ENCODE measurements around the gene CNKSR3. TPM values are rescaled to one million over a fixed set of nuclear protein-coding genes. Genes with fewer than 3 reads are reported as not detected.
A peak's percentile ranks its signal among the peaks of the same experiment; 100 is the strongest.

Gene CNKSR3
- total RNA-seq, 1 donor from 2014 or later: 8.8 TPM

- Mint-ChIP-seq H3K36me3 (no peaks in the 10 kb centered on the region), H3K9me3 (no peaks in the 10 kb centered on the region), H3K27ac (no peak overlapping the region), H3K4me1 (peaks cover 2% of the 10 kb centered on the region), H3K4me3 (no peak overlapping the region), H3K27me3 (ENCODE audit: insufficient read depth, low read depth) (no peaks in the 10 kb centered on the region)
- DNase-seq (ENCODE audit: low spot score): no peak
- H3K4me3 ChIP-seq: no peak overlapping the region
- TF ChIP-seq CTCF (IDR thresholded peaks at IDR 0.05) (no peak), EZH2phosphoT487 (IDR thresholded peaks at IDR 0.05) (no peak), EZH2 (IDR thresholded peaks at IDR 0.05) (no peak)
- no peaks in the 10 kb centered on the region for H4K20me1 ChIP-seq (ENCODE audit: low read depth)
- H3K9me3 ChIP-seq (ENCODE audit: low read depth): no peaks in the 10 kb centered on the region
- H3F3A ChIP-seq (ENCODE audit: low read depth): no peaks in the 10 kb centered on the region
- no peak overlapping the region for H3K4me2 ChIP-seq
- no peak overlapping the region for H2AFZ ChIP-seq (replicated peaks)
- H3K4me1 ChIP-seq: no peaks in the 10 kb centered on the region
- H3K27ac ChIP-seq: no peak overlapping the region
- no peak overlapping the region for H3K9ac ChIP-seq
- no peaks in the 10 kb centered on the region for H3K36me3 ChIP-seq
- H3K27me3 ChIP-seq: no peaks in the 10 kb centered on the region
- no peaks in the 10 kb centered on the region for H3K79me2 ChIP-seq (ENCODE audit: low read depth)
These were observed 128.9 kb downstream of the CNKSR3 start for GRCh38 chr6:154381548-154381947.

GRCh38 chr6:154380741-154381140, 129.7 kb downstream of the CNKSR3 start:
- Histone ChIP-seq H3K79me2 (ENCODE audit: low read depth) (no peaks in the 10 kb centered on the region), H3K9ac (no peak overlapping the region), H3K4me3 (no peak overlapping the region), H4K20me1 (ENCODE audit: low read depth) (no peaks in the 10 kb centered on the region), H3K27me3 (no peaks in the 10 kb centered on the region), H3K27ac (no peak overlapping the region), H3K4me1 (no peaks in the 10 kb centered on the region), H3F3A (ENCODE audit: low read depth) (no peaks in the 10 kb centered on the region), H3K36me3 (no peaks in the 10 kb centered on the region), H2AFZ (replicated peaks) (no peak overlapping the region), H3K4me2 (no peak overlapping the region), H3K9me3 (ENCODE audit: low read depth) (no peaks in the 10 kb centered on the region)
- no peaks in the 10 kb centered on the region for H3K36me3 Mint-ChIP-seq
- H3K27me3 Mint-ChIP-seq (ENCODE audit: insufficient read depth, low read depth): no peaks in the 10 kb centered on the region
- H3K27ac Mint-ChIP-seq: no peak overlapping the region
- no peak for DNase-seq (ENCODE audit: low spot score)
- peaks cover 2% of the 10 kb centered on the region for H3K4me1 Mint-ChIP-seq
- TF ChIP-seq EZH2 (IDR thresholded peaks at IDR 0.05) (no peak), EZH2phosphoT487 (IDR thresholded peaks at IDR 0.05) (no peak), CTCF (IDR thresholded peaks at IDR 0.05) (no peak)
- H3K4me3 Mint-ChIP-seq: no peak overlapping the region
- H3K9me3 Mint-ChIP-seq: no peaks in the 10 kb centered on the region

GRCh38 chr6:154379585-154379984, 130.9 kb downstream of the CNKSR3 start:
- no peak overlapping the region for H3K27ac Mint-ChIP-seq
- H3K4me3 Mint-ChIP-seq: no peak overlapping the region
- Histone ChIP-seq H3K4me3 (no peak overlapping the region), H3K4me2 (no peak overlapping the region), H3K27ac (no peak overlapping the region), H4K20me1 (ENCODE audit: low read depth) (no peaks in the 10 kb centered on the region), H3K27me3 (no peaks in the 10 kb centered on the region), H2AFZ (replicated peaks) (no peak overlapping the region), H3K79me2 (ENCODE audit: low read depth) (no peaks in the 10 kb centered on the region), H3F3A (ENCODE audit: low read depth) (no peaks in the 10 kb centered on the region), H3K36me3 (no peaks in the 10 kb centered on the region), H3K4me1 (no peaks in the 10 kb centered on the region), H3K9me3 (ENCODE audit: low read depth) (no peaks in the 10 kb centered on the region), H3K9ac (no peak overlapping the region)
- H3K9me3 Mint-ChIP-seq: no peaks in the 10 kb centered on the region
- DNase-seq (ENCODE audit: low spot score): no peak
- H3K36me3 Mint-ChIP-seq: no peaks in the 10 kb centered on the region
- no peak for TF ChIP-seq EZH2phosphoT487 (IDR thresholded peaks at IDR 0.05)
- H3K27me3 Mint-ChIP-seq (ENCODE audit: insufficient read depth, low read depth): no peaks in the 10 kb centered on the region
- H3K4me1 Mint-ChIP-seq: peaks cover 2% of the 10 kb centered on the region

DNA sequence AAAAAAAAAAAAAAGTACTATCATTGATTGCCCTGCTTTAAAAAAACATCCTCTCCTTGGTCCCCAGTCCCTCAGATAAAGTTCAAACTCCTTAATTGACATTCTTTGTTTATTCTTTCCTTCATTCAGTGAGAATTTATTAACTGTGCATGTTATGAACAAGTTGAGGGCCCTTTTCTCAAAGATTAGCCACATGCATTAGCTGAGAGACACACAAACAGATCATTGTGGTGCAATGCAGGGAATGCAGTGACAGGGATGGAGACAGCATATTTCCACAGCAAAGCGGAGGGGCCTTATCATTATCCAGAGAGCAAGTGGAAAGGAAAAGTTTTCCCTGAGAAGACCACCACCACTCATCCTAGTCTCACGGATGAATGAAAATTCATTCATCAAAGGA, 132.0 kb downstream of the CNKSR3 start:
- H3K4me3 Mint-ChIP-seq: no peak overlapping the region
- H3F3A ChIP-seq (ENCODE audit: low read depth): no peaks in the 10 kb centered on the region
- H3K36me3 Mint-ChIP-seq: no peaks in the 10 kb centered on the region
- H3K27ac ChIP-seq: no peak overlapping the region
- no peak for TF ChIP-seq EZH2phosphoT487 (IDR thresholded peaks at IDR 0.05)
- TF ChIP-seq CTCF (IDR thresholded peaks at IDR 0.05): no peak
- no peak for TF ChIP-seq EZH2 (IDR thresholded peaks at IDR 0.05)
- H3K9me3 ChIP-seq (ENCODE audit: low read depth): no peaks in the 10 kb centered on the region
- peaks cover 2% of the 10 kb centered on the region for H3K4me1 Mint-ChIP-seq
- H3K9ac ChIP-seq: no peak overlapping the region
- H3K27ac Mint-ChIP-seq: peak overlapping the region; percentile 44
- no peaks in the 10 kb centered on the region for H3K27me3 Mint-ChIP-seq (ENCODE audit: insufficient read depth, low read depth)
- no peak for DNase-seq (ENCODE audit: low spot score)
- no peaks in the 10 kb centered on the region for H4K20me1 ChIP-seq (ENCODE audit: low read depth)
- no peaks in the 10 kb centered on the region for H3K79me2 ChIP-seq (ENCODE audit: low read depth)
- no peaks in the 10 kb centered on the region for H3K9me3 Mint-ChIP-seq
- H2AFZ ChIP-seq (replicated peaks): no peak overlapping the region
- H3K4me3 ChIP-seq: no peak overlapping the region
- H3K27me3 ChIP-seq: no peaks in the 10 kb centered on the region
- no peak overlapping the region for H3K4me2 ChIP-seq
- no peaks in the 10 kb centered on the region for H3K36me3 ChIP-seq
- H3K4me1 ChIP-seq: no peaks in the 10 kb centered on the region
